SU-DHL-6 (cell line): ENCODE measurements around the gene PRIMPOL.

Experiments used
- H2AFZ ChIP-seq: fragments of 200-600 bp; sonication (generic); 2 replicates; pipeline ENCODE4 v1.6.1; 2014; ENCODE audit warnings: low read depth, mild to moderate bottlenecking, moderate library complexity, mixed read lengths, antibody characterized with exemption, low read length; ENCODE audit not compliant: severe bottlenecking
- H3F3A ChIP-seq: fragments of 200-600 bp; shearing (Covaris generic); 2 replicates; pipeline ENCODE4 v1.6.0; 2016; ENCODE audit warnings: antibody characterized with exemption, mild to moderate bottlenecking; ENCODE audit not compliant: insufficient read depth
- H3K27ac ChIP-seq: fragments of 200-600 bp; sonication (generic); 2 replicates; pipeline ENCODE4 v1.5.1; 2016; ENCODE audit warnings: low read depth, mild to moderate bottlenecking, low read length, moderate library complexity, mixed read lengths
- H3K27me3 ChIP-seq: fragments of 200-600 bp; sonication (generic), shearing (Covaris generic); 2 replicates; pipeline ENCODE4 v1.6.0; 2014; ENCODE audit warnings: mild to moderate bottlenecking, low read length
- H3K36me3 ChIP-seq: fragments of 200-600 bp; sonication (generic); 2 replicates; pipeline ENCODE4 v1.6.1; 2014; ENCODE audit warnings: mild to moderate bottlenecking, low read length, mixed read lengths
- H3K4me2 ChIP-seq: fragments of 300-600, 200-600 bp; shearing (Covaris generic), sonication (generic); 2 replicates; pipeline ENCODE4 v1.6.0; 2014; ENCODE audit warnings: low read length, low read depth, mild to moderate bottlenecking; ENCODE audit not compliant: poor library complexity, severe bottlenecking
- H3K4me3 ChIP-seq: fragments of 200-600 bp; sonication (generic); 2 replicates; pipeline ENCODE4 v1.5.1; 2014; ENCODE audit warnings: antibody characterized with exemption, low read length, mild to moderate bottlenecking, mixed read lengths; ENCODE audit not compliant: insufficient read depth, poor library complexity, severe bottlenecking
- H3K79me2 ChIP-seq: fragments of 200-600 bp; sonication (generic); 2 replicates; pipeline ENCODE4 v1.6.1; 2014; ENCODE audit warnings: mild to moderate bottlenecking, low read length, moderate library complexity; ENCODE audit not compliant: insufficient read depth
- H3K9ac ChIP-seq: fragments of 200-600 bp; sonication (generic); 2 replicates; pipeline ENCODE4 v1.7.0; 2014; ENCODE audit warnings: mild to moderate bottlenecking, low read length
- H3K9me2 ChIP-seq: fragments of 200-600 bp; sonication (generic); replicated peaks from 2 replicates; pipeline ENCODE4 v1.6.1; 2014; ENCODE audit warnings: low read length; ENCODE audit not compliant: insufficient read depth
- H3K9me3 ChIP-seq: fragments of 200-600 bp; sonication (generic); 2 replicates; pipeline ENCODE4 v1.6.1; 2014; ENCODE audit warnings: low read length, mixed read lengths; ENCODE audit not compliant: insufficient read depth
- H4K20me1 ChIP-seq: fragments of 200-600 bp; sonication (generic); 2 replicates; pipeline ENCODE4 v1.6.1; 2014; ENCODE audit warnings: low read depth, mild to moderate bottlenecking, antibody characterized with exemption, low read length, moderate library complexity, mixed read lengths
- CTCF ChIP-seq: fragments of 200-600 bp; sonication (generic); IDR thresholded peaks from one replicate; pipeline ENCODE4 v1.5.1; 2017; ENCODE audit warnings: antibody characterized with exemption, mild to moderate bottlenecking, low read length, moderate library complexity; ENCODE audit not compliant: insufficient read depth, poor library complexity, severe bottlenecking
- EZH2phosphoT487 ChIP-seq: fragments of 200-600 bp; sonication (generic), shearing (Covaris generic); conservative IDR thresholded peaks from 2 replicates; pipeline ENCODE4 v1.6.1; 2018; ENCODE audit warnings: mild to moderate bottlenecking, antibody characterized with exemption, low read length, moderate library complexity, mixed read lengths

The PRIMPOL gene

GRCh38 chr4:184731056-184731455 is 81.5 kb downstream of the PRIMPOL start:
- peaks cover 73% of the 10 kb centered on the region for H3K79me2 ChIP-seq
- no peaks in the 10 kb centered on the region for H3K27me3 ChIP-seq
- H3K36me3 ChIP-seq: peaks cover 37% of the 10 kb centered on the region; the same call in 1 of the 2 replicates
- peak overlapping the region; percentile 76 for H3K4me2 ChIP-seq
- no peaks in the 10 kb centered on the region for H3K9me3 ChIP-seq
- no peak for TF ChIP-seq EZH2phosphoT487
- no peak for TF ChIP-seq CTCF
- no peak overlapping the region for H3K4me3 ChIP-seq
- 0 out of 2 replicates have a peak overlapping the region, but pooled peaks have one; percentile 92 for H3K9ac ChIP-seq
- no peak overlapping the region for H2AFZ ChIP-seq
- H3F3A ChIP-seq: no peaks in the 10 kb centered on the region
- no peak overlapping the region for H3K27ac ChIP-seq
- no peaks in the 10 kb centered on the region for H3K9me2 ChIP-seq
- H4K20me1 ChIP-seq: 0 out of 2 replicates have a peak, but pooled peaks cover 11% of the 10 kb centered on the region

GRCh38 chr4:184732126-184732525 is 82.6 kb downstream of the PRIMPOL start:
- H3K9ac ChIP-seq: peak overlapping the region; percentile 92
- no peaks in the 10 kb centered on the region for H3K9me3 ChIP-seq
- no peaks in the 10 kb centered on the region for H3K9me2 ChIP-seq
- no peak overlapping the region for H2AFZ ChIP-seq
- peak overlapping the region; percentile 93 for H3K4me3 ChIP-seq
- peak overlapping the region; percentile 81; the same call in 1 of the 2 replicates for H3K27ac ChIP-seq
- H3K36me3 ChIP-seq: peaks cover 35% of the 10 kb centered on the region; the same call in 1 of the 2 replicates
- H4K20me1 ChIP-seq: 0 out of 2 replicates have a peak, but pooled peaks cover 11% of the 10 kb centered on the region
- H3K4me2 ChIP-seq: peak overlapping the region; percentile 76
- peaks cover 66% of the 10 kb centered on the region for H3K79me2 ChIP-seq
- TF ChIP-seq CTCF (no peak), EZH2phosphoT487 (no peak)
- H3F3A ChIP-seq: no peaks in the 10 kb centered on the region
- no peaks in the 10 kb centered on the region for H3K27me3 ChIP-seq

- H3F3A ChIP-seq: no peaks in the 10 kb centered on the region
- peak within 1 kb of the TSS; percentile 97 for H3K4me2 ChIP-seq
- no peaks in the 10 kb centered on the region for H3K9me2 ChIP-seq
- H4K20me1 ChIP-seq: 0 out of 2 replicates have a peak, but pooled peaks cover 11% of the 10 kb centered on the region
- H3K27ac ChIP-seq: peak within 1 kb of the TSS; percentile 81
- peak within 1 kb of the TSS; percentile 93 for H3K4me3 ChIP-seq
- H3K27me3 ChIP-seq: no peaks in the 10 kb centered on the region
- TF ChIP-seq EZH2phosphoT487: no peak
- no peak for TF ChIP-seq CTCF
- peak within 1 kb of the TSS; percentile 93 for H2AFZ ChIP-seq
- peaks cover 18% of the 10 kb centered on the region; the same call in 1 of the 2 replicates for H3K36me3 ChIP-seq
- H3K79me2 ChIP-seq: peaks cover 49% of the 10 kb centered on the region
- H3K9ac ChIP-seq: peak within 1 kb of the TSS; percentile 92
- no peaks in the 10 kb centered on the region for H3K9me3 ChIP-seq
Measured at GRCh38 chr4:184733654-184734524, 84.4 kb downstream of the PRIMPOL start, which contains the start of gene CENPU. TSS of gene CENPU (minus strand) at chr4:184734096. CDS start at chr4:184734062, 34 bp downstream.
